GM19463 (cell line): ENCODE data around the gene GPC6.

Source experiments
- ATAC-seq: cut with Tn5 transposase; IDR thresholded peaks from one replicate; pipeline ENCODE4 v1.9.1; 2021; ENCODE audit warnings: mild to moderate bottlenecking, moderate library complexity; ENCODE audit not compliant: unreplicated experiment

Gene GPC6

GRCh38 chr13:93230261-93230855 lies 3.8 kb downstream of the GPC6 start:
- ATAC-seq, result no peak

- no peak for ATAC-seq
Observed at GRCh38 chr13:93231867-93232266, 5.3 kb downstream of the GPC6 start.

GRCh38 chr13:93233997-93234416 lies 7.4 kb downstream of the GPC6 start:
- ATAC-seq, result peak; percentile 86

- ATAC-seq, result no peak
Observed at GRCh38 chr13:93234459-93234858, 7.9 kb downstream of the GPC6 start.

GRCh38 chr13:93235258-93236015 lies 8.8 kb downstream of the GPC6 start:
- no peak for ATAC-seq

GRCh38 chr13:93238711-93239110 lies 12.1 kb downstream of the GPC6 start:
- ATAC-seq, result no peak

GRCh38 chr13:93243375-93244063 lies 16.9 kb downstream of the GPC6 start:
- ATAC-seq, result no peak

- ATAC-seq, result peak; percentile 60
Observed at GRCh38 chr13:93244141-93244917, 17.7 kb downstream of the GPC6 start.

DNA sequence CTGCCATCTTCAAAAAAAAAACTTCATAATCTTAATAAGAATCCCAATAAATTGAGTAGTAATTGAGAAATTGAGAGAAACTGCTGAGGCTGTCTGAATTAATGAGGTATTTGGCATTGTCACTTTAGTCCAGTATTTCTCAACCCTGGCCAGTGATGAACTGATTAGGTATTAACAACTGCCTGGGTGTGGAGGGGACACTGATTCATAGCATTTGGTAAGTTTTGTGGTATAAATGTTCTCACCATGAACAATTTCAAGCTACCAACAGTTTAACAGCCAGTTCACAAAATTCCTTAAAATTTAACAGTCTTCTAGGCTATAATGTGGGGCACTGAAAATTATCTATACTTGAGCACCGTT lies 18.3 kb downstream of the GPC6 start:
- ATAC-seq, result no peak

GRCh38 chr13:93246069-93246468 lies 19.5 kb downstream of the GPC6 start:
- ATAC-seq, result no peak

GRCh38 chr13:93248627-93249047 lies 22.0 kb downstream of the GPC6 start:
- no peak for ATAC-seq

DNA sequence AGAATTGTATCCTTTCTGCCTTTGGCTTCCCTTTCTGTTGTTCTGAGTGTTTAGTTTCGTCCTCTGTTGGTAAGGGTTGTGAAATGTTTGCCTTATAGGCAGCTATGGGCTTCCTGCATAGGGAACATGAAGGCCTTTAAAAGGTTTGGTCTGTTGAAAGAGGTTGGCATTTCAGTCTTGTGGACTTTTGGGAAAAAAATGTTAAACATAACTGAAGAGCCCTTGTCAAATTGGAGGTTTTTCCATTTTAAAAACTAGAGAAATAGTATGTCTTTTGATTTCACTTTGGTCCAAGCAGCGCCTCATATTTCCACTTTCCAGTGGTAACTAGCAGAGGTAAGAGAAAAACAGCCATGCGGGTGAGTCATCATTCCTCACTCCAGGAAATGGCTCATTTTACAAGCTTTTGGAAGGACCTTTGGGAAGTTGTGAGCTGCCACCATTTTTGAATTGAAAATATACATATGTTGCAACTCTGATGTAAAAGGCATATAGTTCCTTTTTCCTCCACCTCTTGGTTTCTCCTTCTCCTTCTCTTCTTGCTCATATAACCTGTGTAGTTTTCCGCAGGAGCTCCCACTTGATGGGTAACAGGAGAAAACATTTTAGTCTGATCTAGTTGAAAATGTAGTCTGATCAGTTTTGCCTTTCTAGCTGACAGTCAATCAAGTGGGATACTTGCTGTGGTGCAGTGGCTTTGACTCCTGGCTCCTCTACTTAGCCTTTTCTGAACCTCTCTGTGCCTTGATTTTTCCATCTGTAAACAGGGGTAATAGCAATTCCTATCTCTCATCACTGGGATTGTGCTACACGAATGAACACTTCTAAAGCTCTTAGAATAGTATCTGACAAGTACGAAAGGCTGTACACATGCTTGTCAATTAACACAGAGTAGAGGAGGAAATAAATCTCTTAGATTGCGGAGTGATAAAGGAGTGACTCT lies 23.0 kb downstream of the GPC6 start:
- no peak for ATAC-seq

DNA sequence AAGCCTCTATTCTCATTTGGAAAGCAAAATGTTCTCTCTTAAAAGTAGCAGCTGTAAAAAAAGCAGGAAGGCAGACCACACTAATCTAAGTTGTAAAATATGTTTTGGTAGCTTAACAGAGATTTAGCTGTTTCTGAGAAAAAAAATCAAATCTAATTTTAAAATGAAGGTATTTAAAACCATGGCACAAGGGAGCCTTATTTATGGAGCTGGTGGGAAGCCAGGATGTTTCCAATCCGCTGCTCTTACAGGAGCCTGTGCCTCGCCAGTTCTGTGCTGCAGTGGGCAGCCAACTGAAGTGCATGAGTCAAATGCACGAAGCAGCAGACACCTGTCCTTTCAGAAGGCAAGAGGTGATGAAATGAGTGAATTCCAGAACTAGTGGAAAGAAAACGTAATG lies 28.2 kb downstream of the GPC6 start:
- no peak for ATAC-seq

DNA sequence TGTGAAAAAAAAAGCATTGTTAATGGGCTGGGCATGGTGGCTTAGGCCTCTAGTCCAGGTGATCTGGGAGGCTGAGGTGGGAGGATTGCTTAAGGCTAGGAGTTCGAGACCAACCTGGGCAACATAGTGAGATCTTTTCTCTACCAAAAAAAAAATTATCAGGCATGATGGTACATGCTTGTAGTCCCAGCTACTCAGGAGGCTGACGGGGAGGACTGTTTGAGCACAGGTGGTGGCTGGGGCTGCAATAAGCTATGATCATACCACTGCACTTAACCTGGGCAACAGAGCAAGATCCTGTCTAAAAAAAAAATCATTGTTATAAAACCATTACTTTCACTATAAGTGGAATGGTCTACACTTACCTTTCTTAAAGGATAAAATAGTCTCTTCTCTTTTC lies 30.4 kb downstream of the GPC6 start:
- no peak for ATAC-seq

DNA sequence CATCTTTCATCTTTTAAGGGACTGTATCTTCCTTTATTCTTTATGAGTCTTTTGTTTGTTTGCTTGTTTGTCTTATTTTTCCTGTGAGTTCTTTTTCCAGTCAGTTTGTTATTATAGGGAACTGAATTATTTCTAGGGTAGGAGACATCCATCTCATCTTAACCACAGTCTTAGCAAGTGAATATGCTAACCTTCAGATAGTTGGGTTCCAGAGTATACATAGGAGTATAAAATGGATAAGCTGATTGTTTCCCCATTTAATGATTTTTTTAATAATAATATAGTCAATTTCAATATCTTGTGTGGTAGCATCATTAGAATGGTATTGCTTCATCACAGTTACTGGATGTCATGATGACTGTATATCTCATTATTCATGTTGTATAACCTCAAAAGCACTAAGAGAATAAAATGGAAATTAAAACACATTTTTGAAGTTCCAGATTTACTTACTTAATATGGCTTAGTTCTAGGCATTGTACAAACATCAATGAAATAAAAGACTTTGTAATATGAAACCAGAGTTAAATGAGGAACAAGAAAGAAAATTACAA lies 33.0 kb downstream of the GPC6 start:
- no peak for ATAC-seq

GRCh38 chr13:93260591-93260990 lies 34.0 kb downstream of the GPC6 start:
- no peak for ATAC-seq

DNA sequence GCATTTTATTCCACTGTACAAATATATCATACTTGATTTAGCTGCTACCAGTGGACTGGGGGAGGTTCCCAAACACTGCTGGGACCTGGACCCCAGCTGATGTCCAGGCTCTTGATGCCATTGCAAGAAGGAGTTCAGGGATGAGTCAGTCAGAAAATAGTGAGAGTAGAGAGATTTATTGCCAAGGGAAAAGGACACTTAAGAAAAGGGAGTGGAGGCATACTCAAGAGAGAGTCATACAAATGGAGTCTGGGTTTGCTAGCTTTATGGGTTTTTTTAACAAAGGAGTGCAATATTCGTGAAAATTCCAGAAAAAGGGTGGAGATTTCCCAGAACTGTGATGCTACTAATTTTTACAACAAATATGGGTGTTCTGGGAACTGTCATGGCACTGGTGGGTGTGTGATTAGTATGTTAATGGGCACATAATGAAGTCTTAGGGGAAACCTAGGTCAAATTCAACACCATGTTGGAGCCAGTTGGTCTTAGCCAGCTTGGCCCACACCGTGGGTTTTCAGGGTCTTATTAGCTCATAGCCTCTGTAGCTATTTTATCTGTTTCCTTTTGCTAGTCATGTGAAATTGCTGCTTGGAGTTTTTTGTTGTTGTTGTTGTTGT lies 36.2 kb downstream of the GPC6 start:
- ATAC-seq, result no peak

- ATAC-seq, result no peak
Observed at GRCh38 chr13:93264876-93265275, 38.3 kb downstream of the GPC6 start.

DNA sequence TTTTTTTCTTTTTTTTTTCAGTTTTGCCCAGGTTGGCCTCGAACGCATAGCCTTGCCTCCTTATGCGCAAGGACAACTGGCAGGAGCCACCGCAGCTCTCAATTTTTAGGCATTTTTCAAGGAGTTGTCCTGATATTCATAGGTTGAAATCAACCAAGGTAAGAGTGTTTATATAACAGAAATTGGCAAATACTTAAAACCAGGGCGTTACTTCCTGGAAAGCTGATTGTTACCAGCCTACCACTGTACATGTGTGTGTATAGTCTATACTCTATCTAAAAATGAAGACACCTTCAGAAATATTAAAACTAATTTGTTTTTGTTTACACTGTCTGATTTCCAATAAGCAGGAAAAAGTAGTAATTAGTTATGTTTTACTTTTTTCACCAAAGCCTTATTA lies 39.2 kb downstream of the GPC6 start:
- no peak for ATAC-seq

- ATAC-seq, result no peak
Observed at GRCh38 chr13:93266681-93267080, 40.1 kb downstream of the GPC6 start.
